Measurements from ENCODE around the gene HDLBP. TPM values are rescaled to one million over a fixed set of nuclear protein-coding genes. Genes with fewer than 3 reads are reported as not detected.

HDLBP gene
- total and polyA plus RNA-seq, 2 experiments from 2014 or later, result 230 to 306 TPM

DNA sequence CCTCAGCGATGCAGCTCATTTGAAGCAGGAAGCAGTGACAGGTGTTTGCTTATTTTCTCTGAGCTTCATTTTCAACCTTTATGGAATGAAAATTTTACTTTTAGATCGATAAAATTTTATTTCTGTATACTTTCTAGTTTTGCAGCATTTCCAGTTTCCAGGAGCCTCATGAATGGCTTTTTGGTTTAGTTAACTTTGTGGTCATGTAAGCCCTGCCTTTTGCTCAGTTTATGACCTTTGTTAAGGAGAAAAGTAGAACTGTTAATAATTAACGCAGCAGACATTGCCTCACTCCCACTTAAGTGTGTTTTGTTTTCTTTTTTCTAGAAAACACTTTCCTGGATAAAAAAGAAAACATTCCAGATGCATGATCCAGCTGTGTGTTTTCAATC lies 36.2 kb upstream of the HDLBP start:
- no peak for DNase-seq (ENCODE audit: low spot score)
- peaks cover 58% of the 10 kb centered on the region for H3K36me3 ChIP-seq (ENCODE audit: insufficient read depth)
- Mint-ChIP-seq H3K4me3 (no peak overlapping the region), H3K4me1 (peaks cover 15% of the 10 kb centered on the region), H3K27me3 (ENCODE audit: insufficient read depth, low read depth, poor library complexity) (peaks cover 5% of the 10 kb centered on the region), H3K9me3 (no peaks in the 10 kb centered on the region), H3K36me3 (ENCODE audit: low read depth) (peaks cover 75% of the 10 kb centered on the region), H3K27ac (no peak overlapping the region)
- H3K27ac ChIP-seq (ENCODE audit: low read depth), result no peak overlapping the region
- TF ChIP-seq ZNF114 (CRISPR knock-in tag; IDR thresholded peaks at IDR 0.05) (no peak), JUNB (IDR thresholded peaks at IDR 0.05; ENCODE audit: unreplicated experiment) (no peak), ZNF331 (CRISPR knock-in tag; IDR thresholded peaks at IDR 0.05; ENCODE audit: low read depth) (no peak), EZH2phosphoT487 (IDR thresholded peaks at IDR 0.05; ENCODE audit: unreplicated experiment) (no peak), CREB1 (CRISPR knock-in tag; IDR thresholded peaks at IDR 0.05; ENCODE audit: low read depth) (no peak), STAT1 (IDR thresholded peaks at IDR 0.05; ENCODE audit: unreplicated experiment) (no peak), EZH2 (IDR thresholded peaks at IDR 0.05; ENCODE audit: low read depth, unreplicated experiment) (no peak), POLR2AphosphoS5 (IDR thresholded peaks at IDR 0.05; ENCODE audit: low read depth) (no peak), NANOG (IDR thresholded peaks at IDR 0.05; ENCODE audit: borderline replicate concordance) (no peak)
- TF ChIP-seq, protein P1, sequence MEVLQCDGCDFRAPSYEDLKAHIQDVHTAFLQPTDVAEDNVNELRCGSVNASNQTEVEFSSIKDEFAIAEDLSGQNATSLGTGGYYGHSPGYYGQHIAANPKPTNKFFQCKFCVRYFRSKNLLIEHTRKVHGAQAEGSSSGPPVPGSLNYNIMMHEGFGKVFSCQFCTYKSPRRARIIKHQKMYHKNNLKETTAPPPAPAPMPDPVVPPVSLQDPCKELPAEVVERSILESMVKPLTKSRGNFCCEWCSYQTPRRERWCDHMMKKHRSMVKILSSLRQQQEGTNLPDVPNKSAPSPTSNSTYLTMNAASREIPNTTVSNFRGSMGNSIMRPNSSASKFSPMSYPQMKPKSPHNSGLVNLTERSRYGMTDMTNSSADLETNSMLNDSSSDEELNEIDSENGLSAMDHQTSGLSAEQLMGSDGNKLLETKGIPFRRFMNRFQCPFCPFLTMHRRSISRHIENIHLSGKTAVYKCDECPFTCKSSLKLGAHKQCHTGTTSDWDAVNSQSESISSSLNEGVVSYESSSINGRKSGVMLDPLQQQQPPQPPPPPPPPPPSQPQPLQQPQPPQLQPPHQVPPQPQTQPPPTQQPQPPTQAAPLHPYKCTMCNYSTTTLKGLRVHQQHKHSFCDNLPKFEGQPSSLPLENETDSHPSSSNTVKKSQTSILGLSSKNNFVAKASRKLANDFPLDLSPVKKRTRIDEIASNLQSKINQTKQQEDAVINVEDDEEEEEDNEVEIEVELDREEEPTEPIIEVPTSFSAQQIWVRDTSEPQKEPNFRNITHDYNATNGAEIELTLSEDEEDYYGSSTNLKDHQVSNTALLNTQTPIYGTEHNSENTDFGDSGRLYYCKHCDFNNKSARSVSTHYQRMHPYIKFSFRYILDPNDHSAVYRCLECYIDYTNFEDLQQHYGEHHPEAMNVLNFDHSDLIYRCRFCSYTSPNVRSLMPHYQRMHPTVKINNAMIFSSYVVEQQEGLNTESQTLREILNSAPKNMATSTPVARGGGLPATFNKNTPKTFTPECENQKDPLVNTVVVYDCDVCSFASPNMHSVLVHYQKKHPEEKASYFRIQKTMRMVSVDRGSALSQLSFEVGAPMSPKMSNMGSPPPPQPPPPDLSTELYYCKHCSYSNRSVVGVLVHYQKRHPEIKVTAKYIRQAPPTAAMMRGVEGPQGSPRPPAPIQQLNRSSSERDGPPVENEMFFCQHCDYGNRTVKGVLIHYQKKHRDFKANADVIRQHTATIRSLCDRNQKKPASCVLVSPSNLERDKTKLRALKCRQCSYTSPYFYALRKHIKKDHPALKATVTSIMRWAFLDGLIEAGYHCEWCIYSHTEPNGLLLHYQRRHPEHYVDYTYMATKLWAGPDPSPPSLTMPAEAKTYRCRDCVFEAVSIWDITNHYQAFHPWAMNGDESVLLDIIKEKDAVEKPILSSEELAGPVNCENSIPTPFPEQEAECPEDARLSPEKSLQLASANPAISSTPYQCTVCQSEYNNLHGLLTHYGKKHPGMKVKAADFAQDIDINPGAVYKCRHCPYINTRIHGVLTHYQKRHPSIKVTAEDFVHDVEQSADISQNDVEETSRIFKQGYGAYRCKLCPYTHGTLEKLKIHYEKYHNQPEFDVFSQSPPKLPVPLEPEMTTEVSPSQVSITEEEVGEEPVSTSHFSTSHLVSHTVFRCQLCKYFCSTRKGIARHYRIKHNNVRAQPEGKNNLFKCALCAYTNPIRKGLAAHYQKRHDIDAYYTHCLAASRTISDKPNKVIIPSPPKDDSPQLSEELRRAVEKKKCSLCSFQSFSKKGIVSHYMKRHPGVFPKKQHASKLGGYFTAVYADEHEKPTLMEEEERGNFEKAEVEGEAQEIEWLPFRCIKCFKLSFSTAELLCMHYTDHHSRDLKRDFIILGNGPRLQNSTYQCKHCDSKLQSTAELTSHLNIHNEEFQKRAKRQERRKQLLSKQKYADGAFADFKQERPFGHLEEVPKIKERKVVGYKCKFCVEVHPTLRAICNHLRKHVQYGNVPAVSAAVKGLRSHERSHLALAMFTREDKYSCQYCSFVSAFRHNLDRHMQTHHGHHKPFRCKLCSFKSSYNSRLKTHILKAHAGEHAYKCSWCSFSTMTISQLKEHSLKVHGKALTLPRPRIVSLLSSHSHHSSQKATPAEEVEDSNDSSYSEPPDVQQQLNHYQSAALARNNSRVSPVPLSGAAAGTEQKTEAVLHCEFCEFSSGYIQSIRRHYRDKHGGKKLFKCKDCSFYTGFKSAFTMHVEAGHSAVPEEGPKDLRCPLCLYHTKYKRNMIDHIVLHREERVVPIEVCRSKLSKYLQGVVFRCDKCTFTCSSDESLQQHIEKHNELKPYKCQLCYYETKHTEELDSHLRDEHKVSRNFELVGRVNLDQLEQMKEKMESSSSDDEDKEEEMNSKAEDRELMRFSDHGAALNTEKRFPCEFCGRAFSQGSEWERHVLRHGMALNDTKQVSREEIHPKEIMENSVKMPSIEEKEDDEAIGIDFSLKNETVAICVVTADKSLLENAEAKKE (CRISPR knock-in tag; IDR thresholded peaks at IDR 0.05), result no peak
- TF ChIP-seq, protein P2, sequence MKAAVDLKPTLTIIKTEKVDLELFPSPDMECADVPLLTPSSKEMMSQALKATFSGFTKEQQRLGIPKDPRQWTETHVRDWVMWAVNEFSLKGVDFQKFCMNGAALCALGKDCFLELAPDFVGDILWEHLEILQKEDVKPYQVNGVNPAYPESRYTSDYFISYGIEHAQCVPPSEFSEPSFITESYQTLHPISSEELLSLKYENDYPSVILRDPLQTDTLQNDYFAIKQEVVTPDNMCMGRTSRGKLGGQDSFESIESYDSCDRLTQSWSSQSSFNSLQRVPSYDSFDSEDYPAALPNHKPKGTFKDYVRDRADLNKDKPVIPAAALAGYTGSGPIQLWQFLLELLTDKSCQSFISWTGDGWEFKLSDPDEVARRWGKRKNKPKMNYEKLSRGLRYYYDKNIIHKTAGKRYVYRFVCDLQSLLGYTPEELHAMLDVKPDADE (IDR thresholded peaks at IDR 0.05), result no peak
- TF ChIP-seq, protein P3, sequence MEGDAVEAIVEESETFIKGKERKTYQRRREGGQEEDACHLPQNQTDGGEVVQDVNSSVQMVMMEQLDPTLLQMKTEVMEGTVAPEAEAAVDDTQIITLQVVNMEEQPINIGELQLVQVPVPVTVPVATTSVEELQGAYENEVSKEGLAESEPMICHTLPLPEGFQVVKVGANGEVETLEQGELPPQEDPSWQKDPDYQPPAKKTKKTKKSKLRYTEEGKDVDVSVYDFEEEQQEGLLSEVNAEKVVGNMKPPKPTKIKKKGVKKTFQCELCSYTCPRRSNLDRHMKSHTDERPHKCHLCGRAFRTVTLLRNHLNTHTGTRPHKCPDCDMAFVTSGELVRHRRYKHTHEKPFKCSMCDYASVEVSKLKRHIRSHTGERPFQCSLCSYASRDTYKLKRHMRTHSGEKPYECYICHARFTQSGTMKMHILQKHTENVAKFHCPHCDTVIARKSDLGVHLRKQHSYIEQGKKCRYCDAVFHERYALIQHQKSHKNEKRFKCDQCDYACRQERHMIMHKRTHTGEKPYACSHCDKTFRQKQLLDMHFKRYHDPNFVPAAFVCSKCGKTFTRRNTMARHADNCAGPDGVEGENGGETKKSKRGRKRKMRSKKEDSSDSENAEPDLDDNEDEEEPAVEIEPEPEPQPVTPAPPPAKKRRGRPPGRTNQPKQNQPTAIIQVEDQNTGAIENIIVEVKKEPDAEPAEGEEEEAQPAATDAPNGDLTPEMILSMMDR (conservative IDR thresholded peaks at IDR 0.05; ENCODE audit: low read depth in 2 of 2), result no peak
- TF ChIP-seq, protein P4, sequence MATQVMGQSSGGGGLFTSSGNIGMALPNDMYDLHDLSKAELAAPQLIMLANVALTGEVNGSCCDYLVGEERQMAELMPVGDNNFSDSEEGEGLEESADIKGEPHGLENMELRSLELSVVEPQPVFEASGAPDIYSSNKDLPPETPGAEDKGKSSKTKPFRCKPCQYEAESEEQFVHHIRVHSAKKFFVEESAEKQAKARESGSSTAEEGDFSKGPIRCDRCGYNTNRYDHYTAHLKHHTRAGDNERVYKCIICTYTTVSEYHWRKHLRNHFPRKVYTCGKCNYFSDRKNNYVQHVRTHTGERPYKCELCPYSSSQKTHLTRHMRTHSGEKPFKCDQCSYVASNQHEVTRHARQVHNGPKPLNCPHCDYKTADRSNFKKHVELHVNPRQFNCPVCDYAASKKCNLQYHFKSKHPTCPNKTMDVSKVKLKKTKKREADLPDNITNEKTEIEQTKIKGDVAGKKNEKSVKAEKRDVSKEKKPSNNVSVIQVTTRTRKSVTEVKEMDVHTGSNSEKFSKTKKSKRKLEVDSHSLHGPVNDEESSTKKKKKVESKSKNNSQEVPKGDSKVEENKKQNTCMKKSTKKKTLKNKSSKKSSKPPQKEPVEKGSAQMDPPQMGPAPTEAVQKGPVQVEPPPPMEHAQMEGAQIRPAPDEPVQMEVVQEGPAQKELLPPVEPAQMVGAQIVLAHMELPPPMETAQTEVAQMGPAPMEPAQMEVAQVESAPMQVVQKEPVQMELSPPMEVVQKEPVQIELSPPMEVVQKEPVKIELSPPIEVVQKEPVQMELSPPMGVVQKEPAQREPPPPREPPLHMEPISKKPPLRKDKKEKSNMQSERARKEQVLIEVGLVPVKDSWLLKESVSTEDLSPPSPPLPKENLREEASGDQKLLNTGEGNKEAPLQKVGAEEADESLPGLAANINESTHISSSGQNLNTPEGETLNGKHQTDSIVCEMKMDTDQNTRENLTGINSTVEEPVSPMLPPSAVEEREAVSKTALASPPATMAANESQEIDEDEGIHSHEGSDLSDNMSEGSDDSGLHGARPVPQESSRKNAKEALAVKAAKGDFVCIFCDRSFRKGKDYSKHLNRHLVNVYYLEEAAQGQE (IDR thresholded peaks at IDR 0.05; ENCODE audit: unreplicated experiment), result no peak
- H3K4me2 ChIP-seq, result no peak overlapping the region
- no peak overlapping the region for H3K4me3 ChIP-seq
- H3F3A ChIP-seq (replicated peaks; ENCODE audit: low read depth), result 0 out of 2 replicates have a peak, but pooled peaks cover 4% of the 10 kb centered on the region
- ATAC-seq, result no peak
- H4K20me1 ChIP-seq (replicated peaks; ENCODE audit: insufficient read depth), result peaks cover 8% of the 10 kb centered on the region
- no peaks in the 10 kb centered on the region for H3K27me3 ChIP-seq (ENCODE audit: insufficient read depth)
- H3K4me1 ChIP-seq (ENCODE audit: insufficient read depth), result no peaks in the 10 kb centered on the region; the same call in 1 of the 2 replicates
- no peak overlapping the region for H2AFZ ChIP-seq
- H3K9me2 ChIP-seq (ENCODE audit: insufficient read depth), result no peaks in the 10 kb centered on the region
- peaks cover 2% of the 10 kb centered on the region for H3K79me2 ChIP-seq (replicated peaks; ENCODE audit: insufficient read depth)
